HCT116 (cell line): ENCODE measurements around the gene TMEM212. TPM values are rescaled to one million over a fixed set of nuclear protein-coding genes. Genes with fewer than 3 reads are reported as not detected.

Experiments
- ATAC-seq: fragments of 200-7000 bp; cut with Tn5 transposase; 2 replicates; pipeline ENCODE4 v1.9.1; 2020; ENCODE audit warnings: mild to moderate bottlenecking, moderate library complexity
- BruUV-seq: library from RNA; stranded (reverse); fragments of 400-500 nt; replicated peaks from 2 replicates; lab custom pipeline; 2021; lab: Mats Ljungman, UMichigan
- CTCF ChIA-PET: fragments of 300-600 bp; sonication (Branson Sonifier 250); formaldehyde crosslinking; loops from one replicate; lab custom pipeline; 2021; ENCODE audit warnings: antibody characterized with exemption; lab: Charles Lee
- POLR2A ChIA-PET: fragments of 300-600, 350-600 bp; sonication (Branson Sonifier 250); formaldehyde crosslinking; loops from one replicate; lab custom pipeline; 2021; ENCODE audit warnings: antibody characterized with exemption; lab: Charles Lee
- RAD21 ChIA-PET, 2 experiments: fragments of 300-600 bp; sonication (Branson Sonifier 250); formaldehyde crosslinking; loops; one replicate each; lab custom pipeline; 2023; ENCODE audit warnings: low total read pairs in 2 of 2; ENCODE audit not compliant: uncharacterized antibody in 2 of 2, unreplicated experiment in 2 of 2, low non-redundant PET in 1 of 2; lab: Charles Lee
- DNase-seq: peaks from one replicate; pipeline ENCODE4 v3.0.0-alpha.2; 2010; ENCODE audit warnings: low read depth, low spot score
- H2AFZ ChIP-seq: fragments of 200-600 bp; shearing (Covaris generic), sonication (generic); 2 replicates; pipeline ENCODE4 v1.6.1; 2017; ENCODE audit warnings: low read depth, mixed run types, mixed read lengths, antibody characterized with exemption, low read length; ENCODE audit not compliant: poor library complexity, severe bottlenecking
- H3K27ac ChIP-seq: 2 replicates; pipeline ENCODE4 v1.5.1; 2012; ENCODE audit warnings: low read depth, low read length
- H3K27me3 ChIP-seq: fragments of 200-600 bp; sonication (generic); 2 replicates; pipeline ENCODE4 v1.6.1; 2016; ENCODE audit warnings: mixed run types, low read length, mixed read lengths; ENCODE audit not compliant: insufficient read depth
- H3K36me3 ChIP-seq, 2 experiments: fragments of 200-500 bp in 1 of 2; fragments of 200-600 bp in 1 of 2; sonication (Bioruptor generic) in 1 of 2; sonication (generic) in 1 of 2; 2 replicates each; pipeline versions ENCODE4 v1.5.1 to v1.6.1; 2014 to 2016; ENCODE audit warnings: low read length in 2 of 2, inconsistent platforms in 1 of 2, mixed read lengths in 1 of 2, mixed run types in 1 of 2; ENCODE audit not compliant: insufficient read depth in 2 of 2, control insufficient read depth in 1 of 2
- H3K4me1 ChIP-seq, 2 experiments: fragments of 200-600 bp in 1 of 2; sonication (generic) in 1 of 2; 2 replicates each; pipeline versions ENCODE4 v1.5.1 to v1.6.1; 2012 to 2017; ENCODE audit warnings: low read length in 2 of 2, inconsistent platforms in 1 of 2, mild to moderate bottlenecking in 1 of 2, mixed read lengths in 1 of 2, mixed run types in 1 of 2, moderate library complexity in 1 of 2; ENCODE audit not compliant: insufficient read depth in 2 of 2, control insufficient read depth in 1 of 2
- H3K4me2 ChIP-seq: fragments of 200-600 bp; sonication (generic); 2 replicates; pipeline ENCODE4 v1.6.1; 2017; ENCODE audit warnings: mixed run types, low read length, mixed read lengths
- H3K4me3 ChIP-seq, 2 experiments: fragments of 200-600 bp in 1 of 2; sonication (generic) in 1 of 2; replicated peaks in 1 of 2; 2 replicates each; pipeline ENCODE4 v1.5.1; 2011 to 2016; ENCODE audit warnings: low read length in 2 of 2, control low read depth in 1 of 2, low read depth in 1 of 2, mild to moderate bottlenecking in 1 of 2, mixed read lengths in 1 of 2, mixed run types in 1 of 2
- H3K79me2 ChIP-seq: fragments of 200-600 bp; sonication (generic); 2 replicates; pipeline ENCODE4 v1.6.1; 2017; ENCODE audit warnings: mild to moderate bottlenecking, mixed run types, low read length, moderate library complexity, mixed read lengths; ENCODE audit not compliant: insufficient read depth
- H3K9ac ChIP-seq: fragments of 200-600 bp; sonication (generic); 2 replicates; pipeline ENCODE4 v1.6.1; 2016; ENCODE audit warnings: low read length, mixed read lengths
- H3K9me2 ChIP-seq: fragments of 200-600 bp; sonication (generic), shearing (Covaris generic); 2 replicates; pipeline ENCODE4 v1.6.1; 2017; ENCODE audit warnings: mixed run types, mild to moderate bottlenecking, moderate library complexity; ENCODE audit not compliant: insufficient read depth
- H3K9me3 ChIP-seq, 2 experiments: fragments of 200-500 bp in 1 of 2; fragments of 200-600 bp in 1 of 2; sonication (Bioruptor generic) in 1 of 2; sonication (generic) in 1 of 2; 2 replicates each; pipeline ENCODE4 v1.6.1; 2014 to 2017; ENCODE audit warnings: low read length in 2 of 2, mixed read lengths in 2 of 2, inconsistent platforms in 1 of 2, low read depth in 1 of 2, mild to moderate bottlenecking in 1 of 2, mixed run types in 1 of 2, moderate library complexity in 1 of 2; ENCODE audit not compliant: control insufficient read depth in 1 of 2, insufficient read depth in 1 of 2
- H4K20me1 ChIP-seq: fragments of 200-600 bp; sonication (generic), shearing (Covaris generic); 2 replicates; pipeline ENCODE4 v1.6.1; 2017; ENCODE audit warnings: mixed run types, mild to moderate bottlenecking, moderate library complexity; ENCODE audit not compliant: insufficient read depth
- CBX3 ChIP-seq: IDR thresholded peaks from 2 replicates; pipeline ENCODE4 v1.6.1; 2012; ENCODE audit warnings: low read depth
- EZH2 ChIP-seq: fragments of 200-600 bp; sonication (generic); IDR thresholded peaks from 2 replicates; pipeline ENCODE4 v1.6.1; 2017; ENCODE audit warnings: antibody characterized with exemption, mixed run types
- EZH2phosphoT487 ChIP-seq: fragments of 200-600 bp; IDR thresholded peaks from 2 replicates; pipeline ENCODE4 v1.6.1; 2018; ENCODE audit warnings: antibody characterized with exemption, borderline replicate concordance
- JUND ChIP-seq: IDR thresholded peaks from 2 replicates; pipeline ENCODE4 v1.6.1; 2012
- POLR2A ChIP-seq: IDR thresholded peaks from 2 replicates; pipeline ENCODE4 v1.7.0; 2011; ENCODE audit warnings: borderline replicate concordance; ENCODE audit not compliant: insufficient read depth, insufficient read length; ENCODE audit errors: extremely low read depth
- RAD21 ChIP-seq: IDR thresholded peaks from 2 replicates; pipeline ENCODE4 v1.6.1; 2012; ENCODE audit warnings: low read depth, mild to moderate bottlenecking
- SIN3A ChIP-seq: IDR thresholded peaks from 2 replicates; pipeline ENCODE4 v1.6.1; 2012; ENCODE audit warnings: low read depth
- ZFX ChIP-seq: fragments of 450-650 bp; IDR thresholded peaks from 2 replicates; pipeline ENCODE4 v1.6.1; 2017
- ZNF274 ChIP-seq: fragments of 200-500 bp; sonication (Bioruptor generic); IDR thresholded peaks from 2 replicates; pipeline ENCODE4 v1.6.1; 2014; ENCODE audit warnings: mild to moderate bottlenecking, low read depth, low read length, inconsistent platforms
- intact Hi-C: fragments of 100-400 bp; cut with micrococcal nuclease; formaldehyde crosslinking; loops from 2 replicates; pipeline ENCODE4 v1.10.0; 2022
- total RNA-seq: library from RNA; stranded (reverse); gene quantifications from one replicate; pipeline ENCODE4 v1.2.1, GENCODE V29; 2021; ENCODE audit not compliant: unreplicated experiment
- TF ChIP-seq, protein P1 (sequence below), 3 experiments: fragments of 200-600 bp in 1 of 3; sonication (generic) in 1 of 3; IDR thresholded peaks in 2 of 3; conservative IDR thresholded peaks in 1 of 3; 2 replicates each; pipeline ENCODE4 v1.5.1; 2012 to 2017; ENCODE audit warnings: low read depth in 2 of 3, low read length in 2 of 3, antibody characterized with exemption in 1 of 3, borderline replicate concordance in 1 of 3, control low read depth in 1 of 3, mild to moderate bottlenecking in 1 of 3, mixed read lengths in 1 of 3, mixed run types in 1 of 3, moderate library complexity in 1 of 3; ENCODE audit not compliant: insufficient read depth in 1 of 3

TMEM212 gene
- total RNA-seq, 1 experiment from 2014 or later, result not detected

DNA sequence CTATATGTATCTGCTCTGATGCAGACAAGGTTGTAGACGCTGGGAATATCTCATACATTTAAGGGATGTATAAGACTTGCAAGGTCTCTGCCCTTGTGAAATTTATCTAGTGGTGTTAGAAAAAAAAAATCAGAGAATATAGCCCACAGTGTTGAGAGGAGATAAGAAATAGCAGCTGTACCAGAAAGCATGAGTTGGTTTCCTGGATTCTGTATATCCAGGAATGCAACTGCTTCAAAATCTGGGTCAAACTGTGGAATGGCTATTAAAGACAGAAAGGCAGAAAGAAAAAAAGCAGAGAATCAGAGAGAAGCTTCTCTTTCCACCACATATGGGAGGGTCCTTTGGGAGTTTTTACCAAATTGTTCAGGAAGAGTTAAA is 1.5 kb upstream of the TMEM212 start:
- POLR2A ChIA-PET, result no interaction called here
- no peaks in the 10 kb centered on the region for H3K79me2 ChIP-seq
- H3K4me3 ChIP-seq, result no peak overlapping the region
- H3K9ac ChIP-seq, result no peak overlapping the region
- no peak overlapping the region for H3K4me2 ChIP-seq
- ATAC-seq (no peak), DNase-seq (no peak)
- H4K20me1 ChIP-seq, result no peaks in the 10 kb centered on the region
- no peaks in the 10 kb centered on the region; the same call in 1 of the 2 replicates for H3K9me2 ChIP-seq
- H3K36me3 ChIP-seq, result no peaks in the 10 kb centered on the region
- H2AFZ ChIP-seq, result no peak overlapping the region
- no TSS peak for BruUV-seq
- H3K27me3 ChIP-seq, result no peaks in the 10 kb centered on the region
- no peaks in the 10 kb centered on the region for H3K9me3 ChIP-seq
- TF ChIP-seq JUND (no peak), EZH2phosphoT487 (no peak), RAD21 (no peak), SIN3A (no peak), ZFX (no peak), POLR2A (no peak)
- TF ChIP-seq, protein P1, sequence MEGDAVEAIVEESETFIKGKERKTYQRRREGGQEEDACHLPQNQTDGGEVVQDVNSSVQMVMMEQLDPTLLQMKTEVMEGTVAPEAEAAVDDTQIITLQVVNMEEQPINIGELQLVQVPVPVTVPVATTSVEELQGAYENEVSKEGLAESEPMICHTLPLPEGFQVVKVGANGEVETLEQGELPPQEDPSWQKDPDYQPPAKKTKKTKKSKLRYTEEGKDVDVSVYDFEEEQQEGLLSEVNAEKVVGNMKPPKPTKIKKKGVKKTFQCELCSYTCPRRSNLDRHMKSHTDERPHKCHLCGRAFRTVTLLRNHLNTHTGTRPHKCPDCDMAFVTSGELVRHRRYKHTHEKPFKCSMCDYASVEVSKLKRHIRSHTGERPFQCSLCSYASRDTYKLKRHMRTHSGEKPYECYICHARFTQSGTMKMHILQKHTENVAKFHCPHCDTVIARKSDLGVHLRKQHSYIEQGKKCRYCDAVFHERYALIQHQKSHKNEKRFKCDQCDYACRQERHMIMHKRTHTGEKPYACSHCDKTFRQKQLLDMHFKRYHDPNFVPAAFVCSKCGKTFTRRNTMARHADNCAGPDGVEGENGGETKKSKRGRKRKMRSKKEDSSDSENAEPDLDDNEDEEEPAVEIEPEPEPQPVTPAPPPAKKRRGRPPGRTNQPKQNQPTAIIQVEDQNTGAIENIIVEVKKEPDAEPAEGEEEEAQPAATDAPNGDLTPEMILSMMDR (IDR thresholded peaks at IDR 0.05 in 2 of 3, conservative IDR thresholded peaks at IDR 0.05 in 1 of 3; ENCODE audit: borderline replicate concordance in 1 of 3, insufficient read depth in 1 of 3, low read depth in 2 of 3, low read length in 2 of 3), result no peak
- intact Hi-C loops, result no loop called here
- H3K4me1 ChIP-seq, result no peaks in the 10 kb centered on the region
- CTCF ChIA-PET, result interaction anchor here (1.6 kb wide), 1 partner anchor 7 kb away, joined by 3 read pairs; no protein-coding TSS in a partner anchor
- H3K27ac ChIP-seq, result no peak overlapping the region
- RAD21 ChIA-PET, result interaction anchor here in 1 of 2 experiments (0.7 kb wide), 1 partner anchor 11 kb away, joined by 5 read pairs; no protein-coding TSS in a partner anchor

DNA sequence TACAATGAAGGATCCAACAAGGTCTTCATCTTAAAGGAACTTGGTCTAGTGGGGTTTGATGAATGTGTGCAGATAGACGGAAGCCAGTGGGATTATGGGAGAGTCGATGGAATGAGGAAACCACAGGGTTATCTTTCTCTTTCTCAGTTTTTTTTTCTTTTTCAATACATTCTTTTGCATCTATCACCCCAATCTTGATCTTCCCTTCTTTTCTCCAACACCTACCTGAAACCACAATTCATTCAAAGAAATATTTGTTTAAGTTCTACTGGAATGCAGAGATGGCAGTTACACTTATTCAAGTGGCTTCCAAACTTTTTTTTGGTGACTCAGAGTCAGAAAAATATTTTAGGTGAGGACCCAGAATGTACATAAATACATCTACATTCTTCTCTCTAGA is 1.7 kb downstream of the TMEM212 start:
- Histone ChIP-seq H3K36me3 (no peaks in the 10 kb centered on the region), H3K27ac (no peak overlapping the region), H3K4me1 (no peaks in the 10 kb centered on the region), H3K79me2 (no peaks in the 10 kb centered on the region), H3K4me3 (no peak overlapping the region), H2AFZ (no peak overlapping the region), H3K9ac (no peak overlapping the region), H3K9me2 (no peaks in the 10 kb centered on the region; the same call in 1 of the 2 replicates), H3K27me3 (no peaks in the 10 kb centered on the region), H3K4me2 (no peak overlapping the region), H3K9me3 (no peaks in the 10 kb centered on the region), H4K20me1 (no peaks in the 10 kb centered on the region)
- DNase-seq (no peak), ATAC-seq (no peak)
- TF ChIP-seq CBX3 (no peak), EZH2 (no peak), ZNF274 (no peak)
- CTCF ChIA-PET, result no interaction called here
- POLR2A ChIA-PET, result no interaction called here
- intact Hi-C loops, result no loop called here
- no TSS peak for BruUV-seq
- RAD21 ChIA-PET, result no interaction called here
